Fibroblast of mammary gland (primary cell): ENCODE data around the gene REEP6.

ENCODE experiments used
- DNase-seq: peaks from one replicate; pipeline ENCODE4 v3.0.0-alpha.2; 2010; ENCODE audit warnings: low read depth
- H3K4me3 ChIP-seq: 2 replicates; pipeline ENCODE4 v1.5.1; 2011; ENCODE audit warnings: low read depth, mild to moderate bottlenecking, low read length, moderate library complexity; ENCODE audit not compliant: control insufficient read depth
- TF ChIP-seq, protein P1 (sequence below): conservative IDR thresholded peaks from 2 replicates; pipeline ENCODE4 v1.5.1; 2011; ENCODE audit warnings: low read depth, low read length, inconsistent platforms; ENCODE audit not compliant: control insufficient read depth, insufficient read depth

Gene REEP6

DNA sequence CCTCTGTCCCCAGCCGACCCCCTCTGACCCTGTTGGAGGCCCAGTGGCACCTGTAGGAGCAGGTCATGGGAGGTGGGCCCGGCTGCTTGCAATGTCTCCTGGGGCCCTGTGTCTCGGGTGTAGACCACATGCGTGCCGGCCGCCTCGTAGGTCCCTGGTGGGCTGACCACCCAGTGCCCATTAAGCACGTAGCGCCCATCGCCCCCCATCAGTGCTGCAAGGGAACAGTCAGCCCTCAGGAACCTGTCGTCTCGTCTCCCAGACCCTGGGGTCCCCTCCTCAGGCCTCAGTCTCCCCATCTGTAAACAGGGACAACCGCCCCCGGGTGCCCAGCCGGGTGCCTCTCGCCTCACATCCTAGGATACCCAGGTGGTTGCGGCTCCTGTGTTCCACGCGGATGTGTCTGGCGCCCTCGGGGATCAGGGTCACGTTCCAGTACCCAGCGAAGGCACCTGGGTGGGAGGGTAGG lies 16.2 kb downstream of the REEP6 start:
- TF ChIP-seq, protein P1, sequence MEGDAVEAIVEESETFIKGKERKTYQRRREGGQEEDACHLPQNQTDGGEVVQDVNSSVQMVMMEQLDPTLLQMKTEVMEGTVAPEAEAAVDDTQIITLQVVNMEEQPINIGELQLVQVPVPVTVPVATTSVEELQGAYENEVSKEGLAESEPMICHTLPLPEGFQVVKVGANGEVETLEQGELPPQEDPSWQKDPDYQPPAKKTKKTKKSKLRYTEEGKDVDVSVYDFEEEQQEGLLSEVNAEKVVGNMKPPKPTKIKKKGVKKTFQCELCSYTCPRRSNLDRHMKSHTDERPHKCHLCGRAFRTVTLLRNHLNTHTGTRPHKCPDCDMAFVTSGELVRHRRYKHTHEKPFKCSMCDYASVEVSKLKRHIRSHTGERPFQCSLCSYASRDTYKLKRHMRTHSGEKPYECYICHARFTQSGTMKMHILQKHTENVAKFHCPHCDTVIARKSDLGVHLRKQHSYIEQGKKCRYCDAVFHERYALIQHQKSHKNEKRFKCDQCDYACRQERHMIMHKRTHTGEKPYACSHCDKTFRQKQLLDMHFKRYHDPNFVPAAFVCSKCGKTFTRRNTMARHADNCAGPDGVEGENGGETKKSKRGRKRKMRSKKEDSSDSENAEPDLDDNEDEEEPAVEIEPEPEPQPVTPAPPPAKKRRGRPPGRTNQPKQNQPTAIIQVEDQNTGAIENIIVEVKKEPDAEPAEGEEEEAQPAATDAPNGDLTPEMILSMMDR = no peak
- H3K4me3 ChIP-seq = peak overlapping the region; percentile 6
- no peak for DNase-seq

DNA sequence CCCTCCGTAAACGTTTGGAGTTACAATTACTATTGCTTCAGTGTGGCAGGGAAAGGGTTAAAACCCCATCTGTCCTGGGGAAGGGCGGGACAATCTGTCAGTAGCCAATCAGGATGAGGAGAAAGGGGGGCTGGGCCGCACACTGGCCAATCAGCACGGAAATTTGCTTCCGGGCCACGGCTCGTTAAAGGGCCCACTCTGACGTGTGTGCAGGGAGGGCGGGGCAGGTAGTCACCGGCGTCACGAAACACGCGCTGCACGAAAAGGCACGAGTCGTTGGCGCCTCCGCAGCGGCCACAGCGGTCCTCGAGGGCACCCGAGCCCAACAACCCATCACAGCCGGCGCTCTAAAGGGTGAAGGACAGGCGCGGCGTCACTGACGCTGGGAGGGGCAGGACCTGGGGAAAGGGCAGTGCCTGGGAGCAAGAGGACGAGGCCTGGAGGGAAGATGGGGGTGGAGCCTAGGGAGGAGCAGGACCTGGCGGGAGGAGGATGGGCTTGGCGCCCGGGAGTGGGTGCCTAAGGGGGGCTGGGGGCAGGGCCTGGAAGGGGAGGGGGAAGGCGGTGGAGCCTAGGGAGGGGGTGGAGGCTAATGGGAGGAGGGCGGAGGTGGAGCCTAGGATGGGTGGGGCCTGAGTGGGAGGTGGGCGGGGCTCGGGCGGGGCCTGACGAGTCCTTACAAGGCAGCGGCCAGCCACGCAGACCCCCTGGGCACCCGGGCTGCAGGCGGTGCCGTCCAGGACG lies 17.0 kb downstream of the REEP6 start:
- TF ChIP-seq, protein P1 = no peak
- peak; percentile 94 for DNase-seq
- peak overlapping the region; percentile 49 for H3K4me3 ChIP-seq

DNA sequence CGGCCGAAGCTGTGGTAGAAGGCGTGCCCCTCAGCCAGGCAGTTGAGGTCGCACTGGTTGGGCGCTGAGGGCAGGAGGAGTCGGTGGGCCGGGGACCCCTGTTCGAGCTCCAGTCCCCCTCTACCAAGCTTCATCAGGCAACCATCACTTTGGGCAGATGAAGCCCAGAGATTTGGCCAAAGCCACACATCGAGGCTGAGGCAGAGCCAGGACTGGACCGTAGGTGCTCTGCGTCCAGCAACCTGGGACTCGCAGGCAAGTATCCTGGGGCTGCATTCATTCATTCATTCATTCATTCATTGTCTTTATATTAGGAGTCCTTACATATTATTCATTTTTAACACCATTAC lies 17.5 kb downstream of the REEP6 start:
- no peak overlapping the region for H3K4me3 ChIP-seq
- TF ChIP-seq, protein P1 = no peak
- DNase-seq = no peak

DNA sequence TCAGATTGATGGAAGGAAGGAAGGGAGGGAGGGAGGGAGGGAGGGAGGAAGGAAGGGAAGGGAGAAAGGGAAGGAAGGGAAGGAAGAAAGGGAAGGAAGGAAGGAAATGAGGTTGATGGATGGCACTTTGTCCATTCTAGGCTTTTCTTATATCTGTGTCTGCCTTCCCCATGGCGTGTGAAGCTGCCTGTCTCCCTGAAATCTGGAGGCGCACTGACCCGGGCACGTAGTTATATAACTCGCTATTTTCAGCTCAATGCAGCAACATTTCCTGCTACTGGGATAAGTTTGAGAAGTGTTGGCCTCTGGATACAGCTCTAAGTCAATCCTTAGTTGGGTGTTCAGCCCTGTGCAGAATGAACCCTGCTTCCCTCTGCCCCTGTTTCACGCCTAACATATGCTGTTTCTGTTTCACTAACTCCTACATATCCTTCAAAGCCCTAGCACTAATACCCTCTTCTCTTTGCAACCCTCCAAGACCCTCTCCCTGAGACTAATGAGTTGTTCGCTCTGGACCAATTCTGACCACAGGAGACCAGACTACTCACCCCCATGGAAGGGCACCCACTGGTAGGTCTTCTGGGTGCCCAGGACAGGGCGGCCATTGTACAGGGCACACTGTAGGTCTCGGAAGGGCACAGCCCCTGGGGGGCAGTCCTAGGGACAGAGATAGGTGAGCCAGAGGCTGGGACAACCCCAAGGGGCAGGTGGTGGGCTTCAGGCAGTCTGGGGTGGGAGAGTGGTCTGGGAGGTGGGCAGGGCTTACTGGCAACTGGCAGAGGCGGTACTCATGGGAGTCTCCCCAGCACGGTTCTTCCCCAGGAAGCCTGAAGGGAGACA lies 18.8 kb downstream of the REEP6 start:
- H3K4me3 ChIP-seq = no peak overlapping the region
- TF ChIP-seq, protein P1 = no peak
- no peak for DNase-seq

DNA sequence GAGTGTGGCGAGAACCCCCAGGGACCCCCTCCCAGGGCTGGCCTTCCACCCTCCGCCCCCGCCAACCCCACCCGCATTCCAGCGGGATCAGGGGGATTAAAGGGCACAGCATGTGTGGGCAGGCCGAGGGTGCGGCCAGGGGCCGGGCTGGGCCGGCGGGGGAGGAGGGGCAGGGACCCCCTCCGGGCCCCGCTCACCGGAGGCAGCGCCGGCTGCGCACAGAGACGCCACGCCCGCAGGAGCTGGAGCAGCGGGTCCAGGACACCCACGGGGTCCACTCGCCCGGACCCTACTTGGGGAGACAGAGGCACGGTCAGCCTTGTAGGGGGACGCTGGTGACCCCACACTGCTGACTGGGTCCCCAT lies 19.4 kb downstream of the REEP6 start:
- no peak overlapping the region for H3K4me3 ChIP-seq
- TF ChIP-seq, protein P1 = no peak
- no peak for DNase-seq

DNA sequence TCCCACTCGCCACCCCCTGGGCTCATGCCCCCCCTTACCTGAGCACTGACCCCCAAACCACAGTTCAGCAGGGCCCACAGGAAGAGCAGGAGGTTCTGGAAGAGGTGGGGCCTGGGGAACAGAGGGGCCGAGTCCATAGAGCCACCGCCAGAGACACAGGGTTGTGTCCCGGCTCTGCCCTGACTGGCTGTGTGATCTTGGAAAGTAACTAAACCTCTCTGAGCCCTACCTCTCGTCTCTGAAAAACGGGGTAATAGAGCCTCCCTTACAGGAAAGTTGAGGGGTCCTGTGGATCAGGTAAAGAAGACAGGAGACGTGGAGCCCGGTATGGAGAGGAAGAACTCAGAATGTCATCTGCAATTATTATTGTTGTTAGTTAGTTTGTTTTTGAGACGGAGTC lies 19.8 kb downstream of the REEP6 start:
- TF ChIP-seq, protein P1 = no peak
- DNase-seq = no peak
- H3K4me3 ChIP-seq = no peak overlapping the region
